Measurements from ENCODE around the gene PYCR2.
"Not testable (repeated sequence)": the region's sequence is repeated elsewhere in the genome, so short reads cannot be mapped to it uniquely, and the experiment has no call there.

PYCR2 gene

DNA sequence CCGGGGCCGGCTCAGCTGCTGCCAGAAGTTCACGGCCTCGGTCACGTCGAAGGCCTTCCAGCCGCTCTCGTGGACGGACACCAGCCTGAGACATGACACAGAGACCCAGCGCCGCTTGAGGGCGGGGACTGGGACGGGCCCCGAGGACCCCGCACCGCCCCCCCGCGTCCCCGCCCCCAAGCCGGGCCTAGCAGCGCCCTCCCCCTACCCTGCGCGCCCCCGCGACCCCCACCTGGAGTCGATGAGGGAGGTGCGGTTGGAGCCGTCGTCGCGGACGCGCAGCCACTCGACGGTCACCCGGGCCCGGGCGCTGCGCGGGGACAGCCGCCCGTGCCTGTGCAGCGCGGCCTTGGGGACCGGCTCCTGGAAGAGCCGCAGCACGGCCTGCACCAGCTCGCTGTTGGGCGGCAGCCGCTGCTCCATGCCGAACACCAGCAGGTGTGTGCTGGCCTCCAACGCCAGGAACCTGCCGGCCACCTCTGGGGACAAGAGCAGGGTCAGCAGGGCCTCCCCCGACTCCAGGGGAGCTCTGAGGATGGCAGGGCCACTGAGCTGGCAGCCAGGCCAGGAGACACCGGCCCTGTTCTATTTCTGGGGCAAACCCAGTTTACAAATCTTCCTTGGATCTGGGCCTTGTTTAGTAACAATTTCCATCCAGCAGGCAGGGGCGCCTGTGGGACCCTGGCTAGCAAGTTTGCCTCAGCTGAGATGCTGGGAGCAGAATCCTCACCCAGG is 36.3 kb downstream of the PYCR2 start:
- not testable (repeated sequence) for H3K27ac Mint-ChIP-seq, H3K36me3 Mint-ChIP-seq
- peaks cover 11% of the 10 kb centered on the region for H3K4me1 Mint-ChIP-seq

DNA sequence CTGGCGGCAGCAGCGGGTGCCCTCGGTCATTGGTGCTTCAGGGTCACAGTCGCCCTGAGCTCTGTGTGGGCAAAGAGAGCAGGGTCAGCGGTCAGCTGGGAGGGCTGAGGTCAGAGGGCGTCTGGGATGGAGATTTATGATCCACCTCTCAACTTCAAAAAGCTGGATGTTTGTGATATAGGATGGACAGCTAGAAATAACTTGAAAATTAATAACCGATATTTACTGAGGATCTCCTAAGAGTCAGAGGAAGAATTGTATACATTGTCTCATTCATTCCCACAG is 37.1 kb downstream of the PYCR2 start:
- H3K4me1 Mint-ChIP-seq: peaks cover 11% of the 10 kb centered on the region
- no peak overlapping the region for H3K4me3 Mint-ChIP-seq
- no peaks in the 10 kb centered on the region for H3K36me3 Mint-ChIP-seq
- ATAC-seq (ENCODE audit: low read depth) (no peak), DNase-seq (ENCODE audit: low spot score in 2 of 2) (no peak)
- H3K9me3 Mint-ChIP-seq: no peaks in the 10 kb centered on the region
- no peak overlapping the region for H3K27ac Mint-ChIP-seq
- no peaks in the 10 kb centered on the region for H3K27me3 Mint-ChIP-seq

More for the DNA sequence above, 36.3 kb downstream of the PYCR2 start:
- H3K9me3 Mint-ChIP-seq; H3K4me3 Mint-ChIP-seq; ATAC-seq (ENCODE audit: low read depth); DNase-seq (ENCODE audit: low spot score in 2 of 2); H3K27me3 Mint-ChIP-seq: not testable (repeated sequence)

- Mint-ChIP-seq H3K36me3 (no peaks in the 10 kb centered on the region), H3K4me3 (no peak overlapping the region), H3K27ac (no peak overlapping the region), H3K4me1 (peaks cover 11% of the 10 kb centered on the region), H3K9me3 (no peaks in the 10 kb centered on the region), H3K27me3 (no peaks in the 10 kb centered on the region)
- ATAC-seq (ENCODE audit: low read depth) (no peak), DNase-seq (ENCODE audit: low spot score in 2 of 2) (no peak)
These were observed 37.7 kb downstream of the PYCR2 start for GRCh38 chr1:225886159-225887029.

GRCh38 chr1:225885336-225885735 is 38.7 kb downstream of the PYCR2 start:
- no peaks in the 10 kb centered on the region for H3K9me3 Mint-ChIP-seq
- H3K27me3 Mint-ChIP-seq: no peaks in the 10 kb centered on the region
- H3K36me3 Mint-ChIP-seq: no peaks in the 10 kb centered on the region
- no peak overlapping the region for H3K4me3 Mint-ChIP-seq
- DNase-seq (ENCODE audit: low spot score in 2 of 2) (no peak), ATAC-seq (ENCODE audit: low read depth) (no peak)
- no peak overlapping the region for H3K27ac Mint-ChIP-seq
- peaks cover 15% of the 10 kb centered on the region for H3K4me1 Mint-ChIP-seq

DNA sequence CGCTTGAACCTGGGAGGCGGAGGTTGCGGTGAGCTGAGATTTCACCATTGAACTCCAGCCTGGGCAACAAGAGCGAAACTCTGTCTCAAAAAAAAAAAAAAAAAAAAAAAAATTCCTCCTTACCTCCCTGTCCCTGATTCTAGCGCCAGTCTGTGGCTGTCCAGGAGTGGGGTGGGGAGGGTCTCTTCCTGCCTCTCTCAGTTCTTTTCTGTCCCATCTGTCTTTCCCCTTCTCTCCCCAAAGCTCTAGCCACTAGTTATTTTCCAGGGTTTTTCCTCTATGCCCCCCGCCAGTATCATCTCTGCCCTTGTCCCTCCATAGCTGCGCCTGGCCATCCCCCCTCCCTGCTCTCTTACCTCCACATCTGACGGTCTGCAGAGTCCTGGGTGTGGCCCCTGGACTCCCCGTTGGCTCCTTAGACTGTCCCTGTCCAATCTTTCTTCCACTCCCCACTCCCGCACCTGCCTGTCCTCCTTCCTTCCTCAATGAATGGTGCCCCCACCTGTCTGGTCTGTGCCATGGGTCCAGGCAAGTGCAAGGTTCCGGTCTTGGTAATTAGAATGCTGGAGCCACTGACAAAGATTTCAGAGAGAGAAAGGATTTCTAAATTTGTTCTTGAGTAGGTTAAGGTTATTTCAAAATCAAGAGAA is 40.3 kb downstream of the PYCR2 start:
- no peak for ATAC-seq (ENCODE audit: low read depth)
- H3K4me3 Mint-ChIP-seq: peak overlapping the region; percentile 92

GRCh38 chr1:225882694-225883615 is 41.1 kb downstream of the PYCR2 start:
- DNase-seq (ENCODE audit: low spot score in 2 of 2): no peak
- ATAC-seq (ENCODE audit: low read depth): peak; percentile 37
- Mint-ChIP-seq H3K4me3 (peak overlapping the region; percentile 92), H3K27me3 (no peaks in the 10 kb centered on the region), H3K9me3 (no peaks in the 10 kb centered on the region), H3K27ac (peak overlapping the region; percentile 79), H3K36me3 (no peaks in the 10 kb centered on the region), H3K4me1 (peaks cover 35% of the 10 kb centered on the region)

More for the DNA sequence above, 40.3 kb downstream of the PYCR2 start:
- Mint-ChIP-seq H3K36me3 (no peaks in the 10 kb centered on the region), H3K27me3 (no peaks in the 10 kb centered on the region), H3K9me3 (no peaks in the 10 kb centered on the region), H3K4me1 (peaks cover 31% of the 10 kb centered on the region), H3K27ac (peak overlapping the region; percentile 79)
- no peak for DNase-seq (ENCODE audit: low spot score in 2 of 2)

DNA sequence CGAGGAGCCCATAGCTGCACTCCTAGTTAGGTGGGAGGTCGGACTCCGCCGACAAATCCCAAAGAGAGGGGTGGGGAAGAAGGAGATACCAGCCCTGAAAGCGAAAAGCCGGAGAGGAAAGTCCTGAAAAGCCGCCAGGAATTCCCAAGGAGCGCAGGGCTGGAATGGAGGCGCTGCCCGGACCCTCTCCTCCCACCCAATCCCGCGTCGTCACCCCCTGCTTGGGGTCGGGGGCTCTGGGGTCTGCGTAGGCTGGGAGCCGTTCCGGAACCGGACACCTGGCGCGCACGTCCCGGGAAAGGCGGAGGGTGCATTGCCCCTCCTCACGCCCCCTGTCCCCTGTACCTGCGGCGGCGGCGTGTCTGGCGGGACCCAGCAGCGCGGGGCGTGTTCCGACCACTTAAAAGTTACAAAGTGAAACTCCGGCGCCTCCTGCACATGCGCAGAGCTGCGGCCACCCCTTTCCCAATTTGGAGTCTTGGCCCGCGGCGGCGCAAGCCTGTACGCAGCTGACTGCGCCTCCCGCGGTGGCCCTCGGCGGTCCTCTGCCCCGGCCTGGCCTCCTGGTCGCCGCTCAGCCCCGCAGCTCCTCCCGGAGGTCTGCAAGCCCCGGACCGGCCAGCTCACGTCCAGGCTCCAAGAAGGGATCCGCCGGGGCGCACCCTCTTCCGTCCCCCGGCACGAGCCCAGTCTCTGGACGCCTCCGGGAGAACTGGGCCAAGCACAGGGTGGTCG is 41.9 kb downstream of the PYCR2 start, which contains the start of gene TMEM63A:
TMEM63A (minus strand) TSS at position 422 of the 735 bp plus-strand sequence. CDS start 4,800 bp downstream, outside the sequence.
- DNase-seq (ENCODE audit: low spot score in 2 of 2) (peak; percentile 78 to 84), ATAC-seq (ENCODE audit: low read depth) (peak; percentile 82)
- H3K27ac Mint-ChIP-seq: peak within 1 kb of the TSS; percentile 79
- H3K36me3 Mint-ChIP-seq: peaks cover 2% of the 10 kb centered on the region
- no peaks in the 10 kb centered on the region for H3K27me3 Mint-ChIP-seq
- peaks cover 37% of the 10 kb centered on the region for H3K4me1 Mint-ChIP-seq
- no peaks in the 10 kb centered on the region for H3K9me3 Mint-ChIP-seq
- peak within 1 kb of the TSS; percentile 92 for H3K4me3 Mint-ChIP-seq

DNA sequence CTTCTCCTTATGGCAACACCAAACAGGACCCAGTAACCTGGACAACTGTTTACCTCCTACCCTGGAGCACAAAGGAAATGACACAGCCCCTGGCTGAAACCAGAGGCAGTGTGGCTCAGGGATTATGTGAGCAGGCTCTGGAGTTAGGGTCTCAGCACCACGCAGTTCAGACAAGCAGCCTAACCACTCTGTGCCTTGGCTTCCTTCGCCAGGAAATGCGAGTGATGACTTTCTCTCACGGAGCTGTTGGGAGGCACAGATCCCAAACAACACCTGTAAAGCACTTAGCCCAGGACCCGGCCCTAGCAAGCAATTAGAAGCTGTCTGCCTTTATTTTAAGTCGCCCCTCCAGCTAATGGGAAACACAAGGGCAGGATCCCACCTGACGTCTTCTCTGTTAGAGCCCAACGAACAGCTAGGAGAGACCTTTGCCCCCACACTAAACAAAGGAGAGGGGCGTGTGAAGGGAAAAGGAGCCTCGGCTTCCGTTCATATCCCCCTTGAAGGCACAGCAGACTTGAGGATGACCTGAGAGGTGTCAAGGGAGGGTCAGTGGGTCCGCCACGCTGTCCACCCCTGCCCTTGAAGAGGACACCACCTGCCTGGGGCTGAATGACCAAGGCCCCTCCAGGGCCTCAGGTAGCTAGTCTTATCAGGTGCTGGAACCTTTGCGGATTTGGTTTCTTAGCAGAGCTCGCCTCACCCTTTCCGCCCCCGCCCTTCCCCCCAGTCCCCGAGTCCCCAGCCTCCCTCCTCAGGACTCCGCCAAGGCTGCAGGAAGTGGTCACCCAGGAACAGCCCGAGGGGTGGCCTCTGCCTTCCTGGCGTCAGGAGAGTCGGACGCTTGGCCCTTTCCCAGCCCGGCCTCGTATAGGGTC is 42.7 kb downstream of the PYCR2 start:
- ATAC-seq (ENCODE audit: low read depth) (peak; percentile 15), DNase-seq (ENCODE audit: low spot score in 2 of 2) (peak in 1 of 2 donors; percentile 23)
- H3K9me3 Mint-ChIP-seq: no peaks in the 10 kb centered on the region
- H3K4me1 Mint-ChIP-seq: peaks cover 40% of the 10 kb centered on the region
- H3K27ac Mint-ChIP-seq: peak overlapping the region; percentile 28
- peak overlapping the region; percentile 92 for H3K4me3 Mint-ChIP-seq
- peaks cover 5% of the 10 kb centered on the region for H3K36me3 Mint-ChIP-seq
- no peaks in the 10 kb centered on the region for H3K27me3 Mint-ChIP-seq

DNA sequence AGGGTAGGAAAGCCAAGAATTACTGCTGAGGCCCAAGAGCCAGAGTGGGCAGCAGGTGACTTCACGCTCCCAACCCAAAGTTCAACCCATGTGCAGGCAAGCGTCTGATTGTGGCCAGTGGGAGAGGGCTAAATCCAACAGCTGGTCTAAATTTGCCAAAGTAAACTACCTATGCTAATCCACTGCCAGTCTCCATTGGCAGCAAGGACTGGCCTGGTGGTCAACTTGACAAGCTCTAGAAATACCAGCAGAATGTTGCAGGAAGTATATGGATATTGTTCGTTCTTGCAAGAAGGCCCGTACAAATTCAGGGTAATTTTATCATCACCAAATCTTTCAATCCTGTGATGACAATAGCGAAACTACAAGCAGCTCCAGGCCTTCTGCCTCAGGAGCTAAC is 43.4 kb downstream of the PYCR2 start:
- Mint-ChIP-seq H3K27ac (peak overlapping the region; percentile 28), H3K4me3 (peak overlapping the region; percentile 92), H3K27me3 (no peaks in the 10 kb centered on the region), H3K9me3 (no peaks in the 10 kb centered on the region), H3K4me1 (peaks cover 44% of the 10 kb centered on the region), H3K36me3 (peaks cover 5% of the 10 kb centered on the region)
- DNase-seq (ENCODE audit: low spot score in 2 of 2) (no peak), ATAC-seq (ENCODE audit: low read depth) (no peak)

DNA sequence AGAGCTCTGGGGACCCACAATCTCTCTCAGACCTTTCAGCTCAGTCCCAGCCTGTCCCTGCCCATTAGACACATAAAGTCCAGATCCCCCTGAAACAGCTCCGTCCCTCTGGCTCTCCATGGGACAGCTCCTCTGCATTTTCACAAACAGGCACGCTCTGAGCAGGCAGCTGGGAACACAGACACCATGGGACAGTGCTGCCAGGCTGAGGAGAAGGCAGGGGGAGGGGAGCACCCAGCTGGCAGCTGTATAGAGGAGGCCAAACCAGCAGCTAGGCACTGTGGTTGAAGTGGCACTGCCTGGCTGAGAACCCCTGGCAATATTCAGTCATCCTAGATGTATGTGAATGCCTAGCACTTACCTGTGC is 43.8 kb downstream of the PYCR2 start:
- Mint-ChIP-seq H3K27me3 (no peaks in the 10 kb centered on the region), H3K27ac (peak overlapping the region; percentile 28), H3K9me3 (no peaks in the 10 kb centered on the region), H3K36me3 (peaks cover 5% of the 10 kb centered on the region), H3K4me1 (peaks cover 44% of the 10 kb centered on the region), H3K4me3 (peak overlapping the region; percentile 92)
- ATAC-seq (ENCODE audit: low read depth): no peak
- no peak for DNase-seq (ENCODE audit: low spot score in 2 of 2)

GRCh38 chr1:225879521-225880221 is 44.4 kb downstream of the PYCR2 start:
- H3K4me3 Mint-ChIP-seq: peak overlapping the region; percentile 92
- peaks cover 44% of the 10 kb centered on the region for H3K4me1 Mint-ChIP-seq
- peaks cover 5% of the 10 kb centered on the region for H3K36me3 Mint-ChIP-seq
- H3K27ac Mint-ChIP-seq: peak overlapping the region; percentile 28
- no peaks in the 10 kb centered on the region for H3K27me3 Mint-ChIP-seq
- no peaks in the 10 kb centered on the region for H3K9me3 Mint-ChIP-seq
- no peak for DNase-seq (ENCODE audit: low spot score in 2 of 2)
- peak; percentile 52 for ATAC-seq (ENCODE audit: low read depth)

DNA sequence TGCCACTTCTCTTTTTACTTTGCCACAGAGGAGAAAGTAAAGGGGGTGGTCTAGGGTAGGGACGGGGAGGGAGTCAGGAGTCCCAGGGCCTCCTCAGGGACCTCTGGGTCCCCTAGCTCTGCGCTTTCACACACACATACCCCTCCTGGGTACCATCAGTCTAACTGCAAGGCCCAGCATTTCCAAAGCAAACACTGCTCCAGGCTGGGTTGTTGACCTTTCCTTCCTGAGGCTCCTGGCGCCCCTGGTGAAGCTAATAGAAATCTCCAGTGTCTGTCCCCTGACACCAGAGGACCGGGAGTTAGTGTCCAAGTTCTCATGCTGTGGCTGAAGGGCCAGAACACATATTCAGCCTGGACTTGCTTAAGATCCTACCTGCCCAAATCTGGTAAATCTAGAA is 45.8 kb downstream of the PYCR2 start:
- peaks cover 38% of the 10 kb centered on the region for H3K4me1 Mint-ChIP-seq
- peaks cover 8% of the 10 kb centered on the region for H3K36me3 Mint-ChIP-seq
- H3K27ac Mint-ChIP-seq: peak overlapping the region; percentile 7
- no peaks in the 10 kb centered on the region for H3K9me3 Mint-ChIP-seq
- peak overlapping the region; percentile 35 for H3K4me3 Mint-ChIP-seq
- ATAC-seq (ENCODE audit: low read depth) (no peak), DNase-seq (ENCODE audit: low spot score in 2 of 2) (no peak)
- no peaks in the 10 kb centered on the region for H3K27me3 Mint-ChIP-seq
